ENCODE measurements around the gene NEDD9.

The NEDD9 gene

GRCh38 chr6:11214901-11215300, 17.6 kb downstream of the NEDD9 start:
- DNase-seq = no peak

- DNase-seq = no peak
Observed at GRCh38 chr6:11214084-11214833, 18.2 kb downstream of the NEDD9 start.

DNA sequence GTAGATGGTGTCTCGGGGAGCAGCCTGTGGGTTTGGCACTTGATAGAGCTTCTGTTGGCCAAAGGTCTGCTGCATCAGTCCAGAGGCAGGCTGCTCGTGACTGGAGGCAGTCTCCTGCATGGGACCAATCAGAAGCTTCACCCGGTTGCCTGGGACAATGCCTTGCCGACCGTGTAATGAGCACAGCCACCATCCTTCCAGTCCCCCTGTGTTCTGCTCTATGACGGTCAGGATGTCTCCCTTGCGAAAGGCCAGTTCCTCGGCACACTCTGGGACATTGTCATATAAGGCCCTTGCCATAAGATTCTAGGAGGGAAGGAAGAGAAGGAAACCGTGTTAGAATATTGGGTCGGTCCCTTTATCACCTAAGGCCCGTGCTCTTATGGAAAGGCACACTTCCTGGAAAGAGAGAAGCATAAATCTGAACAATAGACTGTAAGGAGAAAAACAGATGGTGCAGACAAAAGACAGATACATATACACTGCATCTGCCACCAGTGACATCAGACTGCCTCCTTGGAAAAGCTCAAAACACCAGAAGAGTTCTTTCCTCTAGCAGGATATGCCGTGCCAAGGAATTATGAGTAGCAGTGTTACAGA, 18.9 kb downstream of the NEDD9 start:
- DNase-seq = no peak

GRCh38 chr6:11212664-11213063, 19.8 kb downstream of the NEDD9 start:
- DNase-seq = no peak

GRCh38 chr6:11211254-11211653, 21.2 kb downstream of the NEDD9 start:
- no peak for DNase-seq

DNA sequence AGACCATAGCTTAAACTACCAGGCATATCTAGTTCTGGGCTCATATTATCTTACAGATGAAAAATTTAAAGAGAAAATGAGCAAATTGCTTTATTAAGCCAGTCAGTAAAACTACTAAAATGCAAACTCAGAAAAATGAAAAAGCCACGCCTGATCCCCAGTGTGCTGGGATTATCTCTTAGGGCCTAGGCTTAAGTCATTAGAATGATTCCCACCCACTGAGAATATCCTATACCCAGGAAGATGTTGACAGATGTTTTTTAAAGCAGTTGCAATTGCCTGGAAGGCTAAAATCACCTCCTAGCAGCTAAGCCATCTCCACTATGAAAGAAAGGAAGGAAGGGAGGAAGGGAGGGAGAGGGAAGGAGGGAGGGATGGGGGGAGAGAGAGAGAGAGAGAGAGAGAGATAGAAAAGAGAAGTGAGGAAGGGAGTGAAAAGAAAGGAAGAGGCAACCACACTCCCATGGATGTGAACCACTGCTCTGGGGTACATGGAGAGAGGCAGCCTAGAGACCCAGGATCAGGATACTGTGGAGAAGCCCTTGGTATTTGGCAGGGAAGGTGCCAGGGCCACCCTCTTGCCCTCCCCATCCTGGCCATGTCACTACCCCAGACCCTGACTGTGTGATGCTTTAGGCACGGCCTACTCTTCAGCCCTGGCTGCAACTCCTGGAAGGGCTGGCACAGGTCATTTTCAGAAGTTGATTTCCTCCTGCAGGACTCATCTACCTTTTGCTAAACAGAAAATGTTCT, 21.9 kb downstream of the NEDD9 start:
- no peak for DNase-seq

DNA sequence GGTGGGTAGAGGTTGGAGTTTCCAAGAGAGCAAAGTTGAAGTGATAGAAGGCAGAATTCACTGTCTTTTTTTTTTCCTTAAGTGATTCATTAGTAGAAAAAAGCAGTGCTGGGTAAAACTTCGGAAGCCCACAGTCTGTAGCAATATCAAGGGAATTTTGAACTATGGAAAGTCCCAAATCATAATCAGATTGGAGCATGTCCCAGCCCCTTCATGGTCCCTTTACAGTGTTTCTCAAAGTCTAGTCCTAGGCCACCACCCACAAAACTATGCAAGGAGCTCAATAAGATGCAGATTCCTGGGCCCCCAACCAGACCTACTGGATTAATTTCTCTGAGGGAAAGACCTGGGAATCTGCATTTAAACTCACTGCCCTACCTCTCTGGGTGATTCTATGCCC, 22.6 kb downstream of the NEDD9 start:
- no peak for DNase-seq

DNA sequence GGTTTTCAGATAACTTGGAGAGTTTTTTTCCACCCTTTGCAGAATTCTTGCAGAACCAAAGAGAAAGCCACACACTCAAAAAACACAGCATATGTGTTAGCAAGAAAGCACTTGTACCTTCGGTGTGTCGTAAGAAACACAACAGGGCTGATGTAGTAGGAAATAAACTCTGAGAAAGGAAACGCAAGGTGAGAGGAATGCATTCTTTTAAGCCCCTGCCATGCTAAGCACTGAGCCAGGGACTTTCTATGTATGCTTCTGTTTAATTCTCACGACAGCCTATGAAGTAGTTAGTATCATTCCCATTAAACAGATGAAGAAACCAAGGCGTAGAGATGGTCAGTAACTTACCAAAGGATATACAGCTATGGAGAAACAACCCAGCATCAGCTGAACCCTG, 23.1 kb downstream of the NEDD9 start:
- DNase-seq = no peak

GRCh38 chr6:11208854-11209253, 23.6 kb downstream of the NEDD9 start:
- no peak for DNase-seq

DNA sequence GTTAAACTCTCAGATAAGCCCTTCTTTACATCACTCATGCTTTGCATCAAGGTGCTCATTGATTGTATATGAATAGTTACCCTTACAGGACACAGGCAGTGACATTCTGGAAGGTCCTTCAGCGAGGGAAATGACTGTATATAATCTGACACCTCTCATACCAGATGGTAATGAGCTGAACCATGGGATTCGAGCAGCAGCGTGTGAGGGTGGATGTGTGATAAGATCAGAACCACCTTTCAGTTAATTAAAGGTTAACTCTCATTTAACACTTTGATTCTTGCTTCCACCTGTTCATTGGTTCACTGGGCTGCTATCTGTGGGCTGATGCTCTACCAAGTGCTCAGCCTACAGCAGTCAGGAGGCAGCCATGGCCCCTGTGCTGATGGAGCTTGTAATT, 24.2 kb downstream of the NEDD9 start:
- DNase-seq = no peak

DNA sequence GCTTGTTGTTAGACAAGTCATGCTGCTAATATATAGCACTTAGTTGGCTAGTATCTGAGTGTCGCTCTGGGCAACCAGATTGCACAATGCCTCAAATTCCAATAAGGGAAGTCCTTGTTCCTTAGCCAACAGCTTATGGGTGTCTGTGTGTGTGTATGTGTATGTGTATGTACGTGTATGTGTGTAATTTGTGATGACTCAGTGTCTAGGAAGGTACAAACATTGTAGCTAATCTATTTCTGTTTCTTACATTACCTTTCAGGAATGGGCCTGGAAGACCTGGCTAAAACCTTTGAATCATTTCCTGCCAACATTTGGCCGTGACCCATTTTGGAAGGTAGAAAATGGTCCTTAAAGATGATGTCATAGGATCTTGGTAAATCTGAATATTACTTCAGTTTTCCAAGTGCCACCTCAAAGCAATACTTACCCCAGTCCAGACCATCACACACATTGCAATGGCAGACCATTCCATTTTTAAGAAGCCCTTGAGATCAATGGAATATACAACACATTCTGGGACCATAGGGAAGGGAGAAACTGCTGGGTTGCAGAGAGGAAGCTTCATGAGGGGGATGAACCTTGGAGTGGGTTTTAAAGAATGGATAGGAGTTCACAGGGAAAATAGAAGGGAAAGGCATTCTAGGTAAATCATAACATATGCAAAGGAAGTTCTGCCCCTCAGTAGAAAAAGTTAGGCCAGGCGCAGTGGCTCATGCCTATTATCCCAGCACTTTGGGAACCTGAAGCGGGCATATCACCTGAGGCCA, 25.1 kb downstream of the NEDD9 start:
- DNase-seq = peak; percentile 12

GRCh38 chr6:11206576-11206975, 25.9 kb downstream of the NEDD9 start:
- no peak for DNase-seq

DNA sequence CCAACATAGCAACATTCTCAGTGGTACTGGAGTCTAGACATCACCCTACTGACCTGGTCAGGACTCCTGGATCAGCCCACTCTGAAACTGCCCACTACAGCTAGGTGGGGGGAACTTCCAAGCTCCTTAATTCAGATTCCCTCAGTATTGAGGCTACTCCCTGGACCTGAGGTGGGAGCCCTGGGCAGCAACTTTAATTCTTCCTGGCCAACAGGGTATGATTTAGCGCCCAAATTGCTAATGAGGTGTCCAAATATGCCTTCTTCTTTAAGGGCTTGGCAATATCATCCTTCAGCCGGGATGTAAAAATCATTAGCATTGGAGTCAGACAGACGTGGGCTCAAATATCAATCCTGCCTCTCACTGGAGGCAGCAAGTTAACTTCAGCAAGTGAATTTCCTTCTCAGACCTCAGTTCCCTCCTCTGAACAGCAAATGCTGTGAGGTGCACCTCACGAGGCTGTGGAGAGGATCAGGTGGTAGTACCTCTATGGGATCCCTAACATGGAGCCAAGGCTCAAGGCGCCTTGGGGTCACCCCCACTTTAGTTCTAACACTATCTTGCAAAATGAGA, 27.6 kb downstream of the NEDD9 start:
- DNase-seq = no peak

DNA sequence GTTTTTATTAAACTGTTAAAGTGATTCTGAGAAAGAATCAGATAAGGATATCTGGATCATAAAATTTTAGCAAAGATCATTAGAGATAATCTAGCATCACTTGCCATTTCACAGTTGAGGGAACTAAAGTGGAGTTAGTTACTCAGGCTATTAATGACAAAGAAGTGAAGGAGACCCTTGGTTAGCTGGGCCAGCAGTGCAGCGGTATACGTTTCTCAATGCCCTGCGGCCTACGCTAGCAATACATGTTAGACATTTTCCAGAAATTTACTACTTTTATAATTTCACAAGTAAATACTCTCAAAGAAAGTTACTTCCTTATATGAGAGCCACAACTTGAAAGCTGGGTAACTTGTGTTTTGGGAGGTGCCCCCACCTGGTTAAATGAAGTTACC, 28.5 kb downstream of the NEDD9 start:
- no peak for DNase-seq

DNA sequence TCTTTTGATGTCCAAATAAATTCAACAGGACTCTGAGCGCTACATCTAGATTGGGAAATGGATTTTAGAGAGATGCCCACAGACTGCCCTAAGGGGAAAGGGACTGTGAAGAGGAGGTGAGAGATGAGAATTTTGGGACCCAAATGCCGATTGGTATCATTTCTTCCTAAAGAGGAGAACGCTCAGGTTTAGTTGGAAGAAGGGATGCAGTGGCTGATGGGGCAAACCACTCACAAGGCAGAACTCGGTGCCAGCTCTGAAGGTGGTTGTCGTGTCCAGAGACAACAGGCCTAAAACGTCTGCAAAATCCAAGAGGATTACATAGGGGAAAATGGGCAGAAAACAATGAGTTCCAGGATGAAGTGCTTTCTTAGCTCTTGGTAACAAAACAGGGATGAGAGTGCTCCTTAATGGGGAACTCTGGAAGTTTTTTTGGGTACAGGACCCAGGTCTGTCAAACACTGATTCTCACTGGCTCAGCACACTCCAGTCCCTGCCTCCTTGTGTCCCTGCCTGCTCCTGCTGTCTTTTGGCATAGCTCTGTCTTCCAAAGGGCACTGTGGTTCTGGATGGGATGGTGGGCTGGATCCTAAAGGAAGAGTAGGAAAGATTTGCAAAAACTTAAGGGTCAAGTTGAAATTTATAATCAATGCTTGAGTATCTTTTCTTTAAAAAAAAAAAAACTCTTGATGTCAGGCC, 29.0 kb downstream of the NEDD9 start:
- no peak for DNase-seq

DNA sequence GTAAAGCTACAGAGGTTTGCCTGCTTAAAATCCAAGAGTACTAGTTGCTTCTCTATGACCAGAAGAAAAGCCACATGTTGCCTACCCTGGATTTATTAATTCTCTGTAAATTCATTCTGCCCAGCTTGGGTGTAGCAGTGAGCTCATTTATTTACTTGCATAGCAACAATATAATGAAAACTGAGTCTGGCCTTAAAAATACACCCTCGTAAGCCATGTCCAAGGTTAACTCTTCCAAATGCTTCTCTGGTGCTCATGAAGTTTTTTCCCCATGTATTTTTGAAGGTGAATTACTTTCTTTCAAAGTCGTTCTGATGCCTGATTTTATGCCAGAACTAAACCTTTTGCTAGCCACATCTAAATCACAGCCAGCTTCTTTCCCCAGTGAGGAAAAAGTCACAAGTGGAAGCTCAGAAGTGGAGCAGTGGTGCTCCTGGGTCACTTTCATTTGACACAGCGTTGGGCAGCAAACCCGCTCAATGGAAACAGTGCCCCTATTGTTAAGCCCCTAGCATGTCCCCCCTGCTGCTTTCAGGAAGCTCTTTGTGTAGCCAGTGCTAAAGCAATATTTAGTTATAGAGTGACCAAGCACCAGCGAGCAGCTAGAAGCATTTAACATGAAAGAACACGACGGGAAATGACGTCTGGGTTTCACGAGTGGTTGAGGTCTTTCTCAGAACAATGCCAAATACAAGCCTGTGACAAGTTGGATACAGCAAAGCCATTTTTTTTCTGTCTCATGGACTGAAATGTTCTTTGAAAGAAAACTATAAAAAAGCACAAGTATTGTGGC, 29.8 kb downstream of the NEDD9 start:
- no peak for DNase-seq

DNA sequence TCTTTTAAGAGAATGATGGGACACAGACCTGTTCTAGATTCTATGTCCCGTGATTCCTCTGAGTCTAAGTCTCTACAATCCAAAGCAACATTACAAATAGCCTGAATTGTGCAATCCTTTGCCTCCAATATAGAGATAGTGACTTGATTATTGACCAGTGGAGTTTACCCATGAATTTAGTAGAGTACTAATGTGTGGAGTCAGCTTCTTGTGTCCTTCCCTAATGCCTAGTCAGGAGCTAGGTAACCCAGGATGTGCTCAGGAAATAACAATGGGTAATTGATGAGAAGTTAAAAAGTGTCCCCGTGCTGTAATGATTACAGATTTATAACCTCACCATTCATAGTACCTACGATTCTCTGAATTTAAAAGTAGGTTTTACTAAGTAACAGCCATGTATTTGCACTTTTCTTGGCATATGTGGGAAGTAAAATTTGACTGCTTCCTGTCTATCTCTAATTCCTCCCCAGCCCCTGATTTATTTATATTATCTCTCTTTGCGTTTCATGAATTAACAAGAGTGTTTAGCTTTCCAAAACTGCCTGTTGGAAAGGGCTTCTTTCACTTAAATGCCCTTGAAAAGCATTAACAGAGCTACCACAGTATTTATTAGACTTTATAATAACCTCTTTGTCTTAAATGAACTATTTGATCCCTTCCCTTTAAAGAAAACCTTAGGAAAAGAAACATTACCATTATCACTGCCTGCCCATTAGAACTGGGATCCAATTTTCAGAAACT, 30.5 kb downstream of the NEDD9 start:
- DNase-seq = no peak

- no peak for DNase-seq
Observed at GRCh38 chr6:11201015-11201414, 31.5 kb downstream of the NEDD9 start.

DNA sequence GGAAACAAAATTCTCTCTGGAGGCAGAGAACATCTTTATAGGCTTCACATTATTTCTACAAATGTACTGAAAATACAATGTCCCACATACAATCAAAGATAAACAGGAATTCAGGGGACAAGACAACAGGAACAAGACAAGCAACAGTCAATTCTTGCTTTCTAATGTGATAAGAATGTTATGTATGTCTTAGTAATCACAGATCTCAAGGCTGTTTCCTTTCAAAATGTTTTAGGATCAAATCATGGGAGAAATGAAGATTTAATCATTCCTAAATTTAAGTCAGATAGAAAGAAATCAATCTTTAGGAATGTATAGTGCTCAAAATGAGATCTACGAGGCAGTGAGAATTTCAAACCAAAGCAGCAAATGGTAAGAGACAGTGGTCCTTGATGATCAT, 32.1 kb downstream of the NEDD9 start:
- no peak for DNase-seq

DNA sequence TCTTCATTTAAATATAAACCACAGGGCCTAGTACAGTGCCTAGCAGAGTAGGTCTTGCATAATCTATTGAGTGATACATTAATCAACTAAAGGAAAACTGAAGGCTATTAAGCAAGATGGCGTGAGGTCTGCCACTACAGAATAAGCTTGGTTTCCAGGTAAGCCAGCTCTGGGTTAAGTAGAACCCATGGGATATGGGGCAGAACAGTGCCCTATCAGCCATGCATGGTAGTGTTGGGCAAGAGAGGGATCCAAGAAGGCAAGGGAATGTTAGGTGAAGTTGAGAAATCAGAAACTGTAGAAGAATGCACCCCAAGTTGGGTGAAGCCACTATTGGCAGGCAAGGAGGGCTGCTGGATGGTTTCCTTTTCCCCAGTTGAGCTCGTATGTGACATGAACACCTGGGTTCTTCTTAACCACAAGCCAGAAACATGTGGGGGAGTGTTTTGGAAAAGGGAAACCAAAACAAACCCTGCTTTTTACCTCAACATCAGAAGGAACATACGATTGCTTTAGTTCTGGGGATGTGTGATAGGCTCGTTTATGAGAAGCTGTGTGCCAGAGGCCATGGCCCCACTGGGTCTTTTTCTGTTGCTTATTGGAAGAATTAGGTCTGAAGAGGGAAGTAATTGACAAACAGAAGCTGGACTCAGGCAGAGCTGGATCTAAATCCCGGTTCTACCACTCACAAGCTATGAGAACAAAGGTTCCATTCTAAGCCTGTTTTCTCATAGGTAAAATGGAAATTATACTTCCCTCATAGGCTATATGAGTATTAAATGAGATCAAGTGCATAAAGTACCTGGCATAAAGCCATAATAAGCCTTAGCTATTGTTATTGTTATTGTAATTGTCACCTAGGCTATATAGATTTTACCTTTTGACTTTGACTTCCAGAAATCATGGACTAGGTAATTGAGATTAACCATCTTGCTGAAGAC, 33.5 kb downstream of the NEDD9 start:
- no peak for DNase-seq
